ENCODE data around the gene KY. TPM values are rescaled to one million over a fixed set of nuclear protein-coding genes. Genes with fewer than 3 reads are reported as not detected.

The KY gene
- total and polyA plus RNA-seq, 4 donors, result 0.06 to 0.21 (median 0.15) TPM; not detected in 1

DNA sequence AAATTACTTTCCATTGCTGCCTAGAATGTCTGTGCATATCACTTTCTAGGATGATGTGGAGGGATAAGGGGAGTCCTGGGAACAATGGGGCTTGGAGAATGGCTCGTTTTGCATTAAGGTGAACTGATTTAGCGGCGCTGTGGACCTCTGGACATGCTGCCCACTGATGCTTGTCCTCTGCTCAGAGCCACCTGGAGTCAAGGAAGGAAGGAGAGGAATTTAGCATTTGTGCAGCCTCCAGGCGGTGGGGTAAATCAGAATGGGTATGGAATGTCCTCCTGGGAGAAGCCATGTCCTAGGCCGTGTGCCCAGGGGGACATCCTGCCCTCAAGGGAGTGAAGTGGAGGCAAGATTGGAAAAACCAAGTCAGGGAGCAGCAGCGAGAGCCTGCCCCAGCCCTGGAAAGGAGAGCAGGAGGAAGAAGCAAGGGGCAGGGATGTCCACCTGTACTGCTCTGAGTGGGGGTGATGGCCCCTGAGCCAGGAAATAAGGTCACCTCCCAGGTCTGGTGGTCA, 37.8 kb downstream of the KY start:
- Histone ChIP-seq H3K27me3 (ENCODE audit: control insufficient read depth in 3 of 3, insufficient read depth in 3 of 3, low read length in 2 of 3) (no peaks in the 10 kb centered on the region), H3K4me1 (ENCODE audit: control insufficient read depth in 5 of 5, insufficient read depth in 5 of 5, low read length in 5 of 5) (peaks cover 0 to 6% (median 2%) of the 10 kb centered on the region in 5 donors), H3K9me3 (ENCODE audit: control insufficient read depth in 4 of 4, insufficient read depth in 3 of 4, low read length in 3 of 4) (peaks cover 0 to 3% (median 0%) of the 10 kb centered on the region in 4 donors), H3K27ac (ENCODE audit: low read depth in 1 of 2, low read length in 1 of 2) (no peak overlapping the region), H3K9ac (ENCODE audit: insufficient read depth in 1 of 2, low read length in 2 of 2) (no peak overlapping the region), H3K4me3 (no peak overlapping the region), H3K36me3 (ENCODE audit: control insufficient read depth in 4 of 4, insufficient read depth in 4 of 4, low read length in 4 of 4) (no peaks in the 10 kb centered on the region)
- WGBS, 2 donors, result 80 to 86% methylated on average over 6 of the region's 6 CpGs
- no peak for DNase-seq
- no peak for ATAC-seq (ENCODE audit: insufficient read depth, low FRiP score)
- TF ChIP-seq, protein P1, sequence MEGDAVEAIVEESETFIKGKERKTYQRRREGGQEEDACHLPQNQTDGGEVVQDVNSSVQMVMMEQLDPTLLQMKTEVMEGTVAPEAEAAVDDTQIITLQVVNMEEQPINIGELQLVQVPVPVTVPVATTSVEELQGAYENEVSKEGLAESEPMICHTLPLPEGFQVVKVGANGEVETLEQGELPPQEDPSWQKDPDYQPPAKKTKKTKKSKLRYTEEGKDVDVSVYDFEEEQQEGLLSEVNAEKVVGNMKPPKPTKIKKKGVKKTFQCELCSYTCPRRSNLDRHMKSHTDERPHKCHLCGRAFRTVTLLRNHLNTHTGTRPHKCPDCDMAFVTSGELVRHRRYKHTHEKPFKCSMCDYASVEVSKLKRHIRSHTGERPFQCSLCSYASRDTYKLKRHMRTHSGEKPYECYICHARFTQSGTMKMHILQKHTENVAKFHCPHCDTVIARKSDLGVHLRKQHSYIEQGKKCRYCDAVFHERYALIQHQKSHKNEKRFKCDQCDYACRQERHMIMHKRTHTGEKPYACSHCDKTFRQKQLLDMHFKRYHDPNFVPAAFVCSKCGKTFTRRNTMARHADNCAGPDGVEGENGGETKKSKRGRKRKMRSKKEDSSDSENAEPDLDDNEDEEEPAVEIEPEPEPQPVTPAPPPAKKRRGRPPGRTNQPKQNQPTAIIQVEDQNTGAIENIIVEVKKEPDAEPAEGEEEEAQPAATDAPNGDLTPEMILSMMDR (IDR thresholded peaks at IDR 0.05; ENCODE audit: control extremely low read depth, extremely low read depth), result no peak

DNA sequence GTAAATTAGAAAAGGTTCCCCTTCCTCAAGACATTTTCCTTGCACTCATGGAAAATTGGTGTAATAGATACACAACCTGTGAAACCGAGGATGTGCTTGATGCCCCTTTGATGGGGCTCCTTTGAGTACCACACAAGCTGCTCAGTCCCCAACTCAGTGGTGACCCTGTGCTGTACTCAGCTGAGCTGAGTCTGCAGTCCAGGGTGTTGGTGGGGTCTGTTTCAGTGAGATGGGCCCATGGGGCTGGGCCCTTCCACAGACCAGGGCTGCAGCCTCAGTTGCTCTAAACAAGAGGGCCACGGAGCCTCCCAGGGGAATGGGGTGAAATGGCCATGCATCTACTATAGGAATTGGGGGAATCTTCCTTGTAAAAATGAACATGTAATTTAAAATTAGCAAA, 39.3 kb downstream of the KY start:
- Histone ChIP-seq H3K9ac (ENCODE audit: insufficient read depth in 1 of 2, low read length in 2 of 2) (no peak overlapping the region), H3K9me3 (ENCODE audit: control insufficient read depth in 4 of 4, insufficient read depth in 3 of 4, low read length in 3 of 4) (peaks cover 0 to 3% (median 0%) of the 10 kb centered on the region in 4 donors), H3K27me3 (ENCODE audit: control insufficient read depth in 3 of 3, insufficient read depth in 3 of 3, low read length in 2 of 3) (no peaks in the 10 kb centered on the region), H3K4me3 (no peak overlapping the region), H3K4me1 (ENCODE audit: control insufficient read depth in 5 of 5, insufficient read depth in 5 of 5, low read length in 5 of 5) (peaks cover 0 to 13% (median 4%) of the 10 kb centered on the region in 5 donors), H3K36me3 (ENCODE audit: control insufficient read depth in 4 of 4, insufficient read depth in 4 of 4, low read length in 4 of 4) (no peaks in the 10 kb centered on the region), H3K27ac (ENCODE audit: low read depth in 1 of 2, low read length in 1 of 2) (no peak overlapping the region)
- ATAC-seq (ENCODE audit: insufficient read depth, low FRiP score), result no peak
- TF ChIP-seq, protein P1 (IDR thresholded peaks at IDR 0.05; ENCODE audit: control extremely low read depth, extremely low read depth), result no peak
- WGBS, 2 donors, result 90 to 97% methylated on average over 2 of the region's 2 CpGs
- no peak for DNase-seq

DNA sequence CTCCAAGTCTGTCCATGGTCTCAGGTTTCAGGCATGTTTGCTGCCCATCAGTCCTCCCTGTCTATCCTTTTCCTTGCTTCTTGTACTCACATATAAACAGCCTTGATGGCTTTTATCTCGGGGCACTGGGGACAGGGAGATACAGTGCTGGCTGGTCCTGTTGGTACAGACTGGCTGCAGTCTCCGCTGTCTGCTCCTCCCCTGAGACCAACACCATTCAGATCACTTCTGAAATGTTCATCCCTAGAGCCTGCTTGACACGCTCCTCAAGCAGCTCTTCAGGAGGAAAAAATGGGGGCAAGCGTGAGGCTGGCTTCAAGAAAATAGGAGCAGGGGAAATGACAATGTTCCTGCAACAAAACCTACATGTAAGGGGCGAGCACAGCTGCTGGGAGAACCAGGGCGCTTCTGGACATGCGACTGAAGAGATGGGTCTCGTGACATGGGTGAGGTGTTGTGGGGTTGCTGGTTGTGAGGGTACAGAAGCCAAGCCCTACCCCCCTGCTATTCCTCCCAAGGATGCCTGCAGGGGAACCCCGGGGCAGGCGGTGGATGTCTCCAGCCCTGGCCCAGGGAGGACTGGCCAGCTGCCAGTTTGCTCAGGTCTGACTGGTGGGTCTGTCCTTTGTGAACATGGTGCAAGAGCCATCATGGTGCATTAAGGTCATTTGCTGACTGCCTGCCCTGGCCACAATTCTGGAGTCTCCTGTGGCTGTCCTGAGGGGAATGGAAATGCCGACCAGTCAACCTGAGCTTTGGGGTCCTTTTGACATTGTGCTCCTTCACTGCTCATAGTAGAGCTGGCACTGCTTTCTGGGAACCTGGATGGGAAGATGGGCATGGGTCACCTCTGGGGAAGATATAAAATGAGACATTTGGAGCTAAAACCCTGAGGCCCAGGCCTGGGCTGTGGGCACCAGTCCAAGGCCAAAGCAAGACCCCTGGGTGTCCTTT, 40.1 kb downstream of the KY start:
- peaks cover 0 to 3% (median 0%) of the 10 kb centered on the region in 4 donors for H3K9me3 ChIP-seq (ENCODE audit: control insufficient read depth in 4 of 4, insufficient read depth in 3 of 4, low read length in 3 of 4)
- ATAC-seq (ENCODE audit: insufficient read depth, low FRiP score), result no peak
- TF ChIP-seq, protein P1 (IDR thresholded peaks at IDR 0.05; ENCODE audit: control extremely low read depth, extremely low read depth), result no peak
- no peak overlapping the region for H3K9ac ChIP-seq (ENCODE audit: insufficient read depth in 1 of 2, low read length in 2 of 2)
- no peaks in the 10 kb centered on the region for H3K36me3 ChIP-seq (ENCODE audit: control insufficient read depth in 4 of 4, insufficient read depth in 4 of 4, low read length in 4 of 4)
- no peak for DNase-seq
- WGBS, 2 donors, result 77 to 84% methylated on average over 11 of the region's 11 CpGs
- H3K27me3 ChIP-seq (ENCODE audit: control insufficient read depth in 3 of 3, insufficient read depth in 3 of 3, low read length in 2 of 3), result no peaks in the 10 kb centered on the region
- peaks cover 0 to 13% (median 4%) of the 10 kb centered on the region in 5 donors for H3K4me1 ChIP-seq (ENCODE audit: control insufficient read depth in 5 of 5, insufficient read depth in 5 of 5, low read length in 5 of 5)
- H3K27ac ChIP-seq (ENCODE audit: low read depth in 1 of 2, low read length in 1 of 2), result no peak overlapping the region
- H3K4me3 ChIP-seq, result no peak overlapping the region

All from lung (tissue), 12 donors.